DND-41 (cell line): Measurements from ENCODE around the gene C1R.

Source experiments
- ATAC-seq: fragments of 200-7000 bp; cut with Tn5 transposase; 3 replicates; pipeline ENCODE4 v1.9.1; 2021; ENCODE audit warnings: low read depth; ENCODE audit not compliant: insufficient read depth
- DNase-seq: peaks from one replicate; pipeline ENCODE4 v3.0.0-alpha.2; 2020
- H2AFZ ChIP-seq: 2 replicates; pipeline ENCODE4 v1.6.0; 2012; ENCODE audit warnings: low read depth, low read length
- H3K27ac ChIP-seq: 2 replicates; pipeline ENCODE4 v1.5.1; 2012; ENCODE audit warnings: low read length, inconsistent platforms
- H3K27me3 ChIP-seq: fragments of 200-600 bp; sonication (generic); 2 replicates; pipeline ENCODE4 v1.6.0; 2012; ENCODE audit warnings: low read length, mild to moderate bottlenecking, inconsistent platforms; ENCODE audit not compliant: insufficient read depth, poor library complexity
- H3K36me3 ChIP-seq: 2 replicates; pipeline ENCODE4 v1.5.1; 2012; ENCODE audit warnings: low read length, inconsistent platforms; ENCODE audit not compliant: insufficient read depth
- H3K4me1 ChIP-seq: 2 replicates; pipeline ENCODE4 v1.5.1; 2012; ENCODE audit warnings: mild to moderate bottlenecking, low read length; ENCODE audit not compliant: insufficient read depth
- H3K4me2 ChIP-seq: 2 replicates; pipeline ENCODE4 v1.6.0; 2012; ENCODE audit warnings: mild to moderate bottlenecking, moderate library complexity, low read length, inconsistent platforms; ENCODE audit not compliant: insufficient read depth
- H3K4me3 ChIP-seq, 2 experiments: fragments of 200-600 bp in 1 of 2; shearing (Covaris generic) in 1 of 2; 2 replicates each; pipeline ENCODE4 v1.5.1; 2012 to 2016; ENCODE audit warnings: inconsistent platforms in 2 of 2, low read length in 2 of 2, mild to moderate bottlenecking in 2 of 2, low read depth in 1 of 2, moderate library complexity in 1 of 2
- H3K79me2 ChIP-seq: 2 replicates; pipeline ENCODE4 v1.6.0; 2012; ENCODE audit warnings: low read length, inconsistent platforms; ENCODE audit not compliant: insufficient read depth
- H3K9ac ChIP-seq: 2 replicates; pipeline ENCODE4 v1.6.0; 2012; ENCODE audit warnings: low read depth, mild to moderate bottlenecking, inconsistent platforms, low read length, moderate library complexity
- H3K9me3 ChIP-seq: 2 replicates; pipeline ENCODE4 v1.5.1; 2012; ENCODE audit warnings: low read length, moderate library complexity, mild to moderate bottlenecking, inconsistent platforms; ENCODE audit not compliant: insufficient read depth, severe bottlenecking
- H4K20me1 ChIP-seq: 2 replicates; pipeline ENCODE4 v1.6.0; 2012; ENCODE audit warnings: low read length; ENCODE audit not compliant: insufficient read depth
- EZH2 ChIP-seq: IDR thresholded peaks from 3 replicates; pipeline ENCODE4 v1.6.1; 2012; ENCODE audit warnings: borderline replicate concordance, low read depth, mild to moderate bottlenecking, moderate library complexity, low read length, inconsistent platforms; ENCODE audit not compliant: severe bottlenecking
- TF ChIP-seq, protein P1 (sequence below): IDR thresholded peaks from 2 replicates; pipeline ENCODE4 v1.5.1; 2012; ENCODE audit warnings: borderline replicate concordance, low read length, moderate library complexity, mild to moderate bottlenecking; ENCODE audit not compliant: poor library complexity, severe bottlenecking; ENCODE audit errors: extremely low read depth

Gene C1R

DNA sequence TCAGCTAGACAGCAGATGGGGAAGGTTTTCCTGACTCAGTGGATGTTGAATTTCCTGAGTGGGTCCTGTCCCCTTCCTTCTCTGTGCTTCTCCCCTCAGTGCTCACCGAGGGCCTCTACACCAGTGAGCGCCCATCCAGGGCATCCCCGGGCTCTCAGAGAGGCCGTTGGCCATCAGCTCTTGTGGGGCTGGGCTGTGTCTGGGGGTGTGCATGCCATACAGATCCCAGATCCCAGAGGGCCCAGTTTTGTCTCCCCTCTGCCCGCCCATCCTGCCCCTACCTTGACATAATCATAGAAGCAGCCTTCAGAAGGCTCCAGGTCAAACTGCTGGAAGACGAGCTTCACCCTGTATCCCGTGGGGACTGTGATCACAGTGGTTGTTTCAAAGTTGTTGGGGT, 1.1 kb downstream of the C1R start:
- no peak for TF ChIP-seq EZH2
- TF ChIP-seq, protein P1, sequence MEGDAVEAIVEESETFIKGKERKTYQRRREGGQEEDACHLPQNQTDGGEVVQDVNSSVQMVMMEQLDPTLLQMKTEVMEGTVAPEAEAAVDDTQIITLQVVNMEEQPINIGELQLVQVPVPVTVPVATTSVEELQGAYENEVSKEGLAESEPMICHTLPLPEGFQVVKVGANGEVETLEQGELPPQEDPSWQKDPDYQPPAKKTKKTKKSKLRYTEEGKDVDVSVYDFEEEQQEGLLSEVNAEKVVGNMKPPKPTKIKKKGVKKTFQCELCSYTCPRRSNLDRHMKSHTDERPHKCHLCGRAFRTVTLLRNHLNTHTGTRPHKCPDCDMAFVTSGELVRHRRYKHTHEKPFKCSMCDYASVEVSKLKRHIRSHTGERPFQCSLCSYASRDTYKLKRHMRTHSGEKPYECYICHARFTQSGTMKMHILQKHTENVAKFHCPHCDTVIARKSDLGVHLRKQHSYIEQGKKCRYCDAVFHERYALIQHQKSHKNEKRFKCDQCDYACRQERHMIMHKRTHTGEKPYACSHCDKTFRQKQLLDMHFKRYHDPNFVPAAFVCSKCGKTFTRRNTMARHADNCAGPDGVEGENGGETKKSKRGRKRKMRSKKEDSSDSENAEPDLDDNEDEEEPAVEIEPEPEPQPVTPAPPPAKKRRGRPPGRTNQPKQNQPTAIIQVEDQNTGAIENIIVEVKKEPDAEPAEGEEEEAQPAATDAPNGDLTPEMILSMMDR, result no peak
- Histone ChIP-seq H3K4me1 (peaks cover 14% of the 10 kb centered on the region), H3K9me3 (no peaks in the 10 kb centered on the region), H3K4me3 (no peak overlapping the region), H2AFZ (no peak overlapping the region), H3K9ac (peak overlapping the region; percentile 45; the same call in 1 of the 2 replicates), H4K20me1 (no peaks in the 10 kb centered on the region), H3K36me3 (no peaks in the 10 kb centered on the region), H3K27me3 (no peaks in the 10 kb centered on the region), H3K4me2 (no peak overlapping the region), H3K79me2 (no peaks in the 10 kb centered on the region), H3K27ac (no peak overlapping the region)
- DNase-seq (no peak), ATAC-seq (no peak)

DNA sequence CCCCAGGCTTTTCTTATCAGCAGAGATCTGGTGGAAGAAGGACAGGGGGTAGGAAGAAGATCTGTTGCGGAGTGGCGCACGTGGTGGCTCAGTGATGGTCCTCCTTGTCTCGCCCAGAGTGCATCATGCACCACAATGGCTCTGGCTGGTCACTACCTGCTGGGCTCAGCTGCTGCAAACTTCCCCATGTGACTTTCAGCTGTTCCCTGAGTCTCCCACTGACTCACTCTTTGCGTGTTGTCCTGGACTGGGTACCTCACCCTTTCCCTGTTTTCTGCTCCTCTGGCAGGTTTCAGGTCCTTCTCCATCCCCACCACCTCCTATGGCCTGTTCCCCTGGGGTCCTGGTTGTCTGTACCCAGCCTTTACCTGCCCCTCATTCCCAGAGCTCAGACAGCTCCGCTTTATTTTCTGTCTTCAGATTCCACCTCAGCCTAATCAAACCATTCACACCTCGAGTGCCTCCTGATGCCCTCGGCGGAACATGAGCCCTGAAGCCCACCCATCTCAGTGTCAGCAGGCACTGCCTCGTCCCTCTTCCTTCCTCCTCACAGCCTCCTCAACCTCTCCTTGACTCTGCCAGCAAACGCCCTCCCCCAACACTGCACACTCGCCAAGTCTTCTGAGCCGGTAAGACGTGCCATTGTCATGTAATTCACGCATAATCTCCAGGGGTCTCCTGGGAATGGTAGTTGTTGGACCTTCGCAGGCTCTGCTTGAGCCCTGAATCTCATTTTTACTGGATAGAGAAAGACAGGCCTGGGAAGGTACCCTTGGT, 1.8 kb downstream of the C1R start:
- Histone ChIP-seq H3K9me3 (no peaks in the 10 kb centered on the region), H3K4me3 (no peak overlapping the region), H4K20me1 (no peaks in the 10 kb centered on the region), H2AFZ (no peak overlapping the region), H3K36me3 (no peaks in the 10 kb centered on the region), H3K4me2 (no peak overlapping the region), H3K79me2 (no peaks in the 10 kb centered on the region), H3K27ac (no peak overlapping the region), H3K4me1 (peaks cover 14% of the 10 kb centered on the region), H3K9ac (no peak overlapping the region), H3K27me3 (no peaks in the 10 kb centered on the region)
- TF ChIP-seq, protein P1, result no peak
- no peak for TF ChIP-seq EZH2
- DNase-seq, result no peak
- no peak for ATAC-seq

DNA sequence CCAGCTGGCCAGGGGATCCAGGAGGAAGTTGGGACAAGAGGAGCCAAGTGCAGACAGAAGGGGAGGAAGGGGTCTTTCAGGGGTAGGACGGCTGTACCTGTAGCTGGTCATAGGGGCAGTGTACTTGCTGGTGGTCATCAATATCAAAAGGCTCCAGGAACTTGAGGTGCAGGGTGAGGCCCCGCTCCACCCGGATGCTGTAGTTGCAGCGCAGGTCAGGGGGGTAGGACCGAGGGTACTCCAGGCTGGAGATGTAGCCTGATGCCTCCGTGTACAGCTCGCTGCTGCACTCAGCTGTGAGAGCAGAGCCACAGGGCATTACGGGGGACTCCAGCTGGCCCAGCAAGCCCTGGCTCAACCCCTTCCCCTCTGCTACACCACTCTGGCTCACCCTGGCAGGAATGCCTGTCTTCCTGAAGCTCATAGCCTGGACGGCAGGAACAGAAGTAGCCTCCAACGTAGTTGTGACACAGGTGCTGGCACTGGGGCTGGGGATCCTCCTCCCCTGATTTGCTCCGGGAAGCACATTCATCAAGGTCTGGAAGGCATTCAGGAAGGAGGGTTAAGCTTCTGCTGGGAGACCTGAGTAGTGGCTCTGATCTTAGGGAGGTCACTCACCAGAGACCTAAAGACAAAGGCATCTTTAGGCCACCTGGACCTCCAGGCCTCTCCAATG, 2.9 kb downstream of the C1R start:
- Histone ChIP-seq H3K36me3 (no peaks in the 10 kb centered on the region), H4K20me1 (no peaks in the 10 kb centered on the region), H2AFZ (no peak overlapping the region), H3K4me1 (peaks cover 14% of the 10 kb centered on the region), H3K4me3 (no peak overlapping the region), H3K79me2 (no peaks in the 10 kb centered on the region), H3K4me2 (no peak overlapping the region), H3K9ac (no peak overlapping the region), H3K27me3 (no peaks in the 10 kb centered on the region), H3K9me3 (peaks cover 3% of the 10 kb centered on the region), H3K27ac (no peak overlapping the region)
- DNase-seq (no peak), ATAC-seq (no peak)
- TF ChIP-seq EZH2, result no peak
- TF ChIP-seq, protein P1, result no peak
